Measurements from ENCODE around the gene HSDL2. TPM values are rescaled to one million over a fixed set of nuclear protein-coding genes. Genes with fewer than 3 reads are reported as not detected.
"Not testable (repeated sequence)": the region's sequence is repeated elsewhere in the genome, so short reads cannot be mapped to it uniquely, and the experiment has no call there.

The HSDL2 gene
- total and polyA plus RNA-seq, 4 donors = 27.6 to 42.0 (median 34.0) TPM

DNA sequence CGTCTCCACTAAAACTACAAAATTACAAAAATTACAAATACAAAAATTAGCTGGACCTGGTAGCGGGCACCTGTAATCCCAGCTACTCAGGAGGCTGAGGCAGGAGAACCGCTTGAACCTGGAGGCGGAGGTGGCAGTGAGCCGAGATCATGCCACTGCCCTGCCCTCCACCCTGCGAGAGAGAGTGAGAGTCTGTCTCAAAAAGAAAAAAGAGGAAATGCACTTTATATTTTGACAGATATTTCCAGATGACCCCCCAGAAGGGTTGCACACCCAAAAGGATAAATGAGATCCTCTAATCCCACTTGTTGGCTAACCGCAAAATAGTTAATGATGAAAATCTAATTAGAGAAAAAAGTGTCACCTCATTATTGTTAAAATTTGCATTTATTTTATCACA, 2.2 kb downstream of the HSDL2 start:
- Histone ChIP-seq H3K27ac (ENCODE audit: low read depth in 1 of 2, low read length in 2 of 2) (no peak overlapping the region), H3K4me3 (ENCODE audit: low read length in 2 of 2) (no peak overlapping the region), H3K4me1 (ENCODE audit: control insufficient read depth in 1 of 2, insufficient read depth in 2 of 2, low read length in 2 of 2) (peaks cover 2 to 3% of the 10 kb centered on the region in 2 donors), H3K36me3 (ENCODE audit: control insufficient read depth in 1 of 2, insufficient read depth in 2 of 2, low read length in 1 of 2) (no peaks in the 10 kb centered on the region), H3K27me3 (ENCODE audit: control insufficient read depth in 1 of 2, insufficient read depth in 2 of 2, low read length in 1 of 2) (no peaks in the 10 kb centered on the region), H3K9me3 (ENCODE audit: control insufficient read depth, low read length) (no peaks in the 10 kb centered on the region)
- DNase-seq (no peak), ATAC-seq (ENCODE audit: low FRiP score) (no peak)
- WGBS, 2 donors = 94 to 96% methylated on average over 7 of the region's 7 CpGs
- intact Hi-C loops (cut with DNase I) = loop anchor here in 1 of 2 donors (5.0 kb wide), 1 partner anchor 60 kb away; no protein-coding TSS in a partner anchor

DNA sequence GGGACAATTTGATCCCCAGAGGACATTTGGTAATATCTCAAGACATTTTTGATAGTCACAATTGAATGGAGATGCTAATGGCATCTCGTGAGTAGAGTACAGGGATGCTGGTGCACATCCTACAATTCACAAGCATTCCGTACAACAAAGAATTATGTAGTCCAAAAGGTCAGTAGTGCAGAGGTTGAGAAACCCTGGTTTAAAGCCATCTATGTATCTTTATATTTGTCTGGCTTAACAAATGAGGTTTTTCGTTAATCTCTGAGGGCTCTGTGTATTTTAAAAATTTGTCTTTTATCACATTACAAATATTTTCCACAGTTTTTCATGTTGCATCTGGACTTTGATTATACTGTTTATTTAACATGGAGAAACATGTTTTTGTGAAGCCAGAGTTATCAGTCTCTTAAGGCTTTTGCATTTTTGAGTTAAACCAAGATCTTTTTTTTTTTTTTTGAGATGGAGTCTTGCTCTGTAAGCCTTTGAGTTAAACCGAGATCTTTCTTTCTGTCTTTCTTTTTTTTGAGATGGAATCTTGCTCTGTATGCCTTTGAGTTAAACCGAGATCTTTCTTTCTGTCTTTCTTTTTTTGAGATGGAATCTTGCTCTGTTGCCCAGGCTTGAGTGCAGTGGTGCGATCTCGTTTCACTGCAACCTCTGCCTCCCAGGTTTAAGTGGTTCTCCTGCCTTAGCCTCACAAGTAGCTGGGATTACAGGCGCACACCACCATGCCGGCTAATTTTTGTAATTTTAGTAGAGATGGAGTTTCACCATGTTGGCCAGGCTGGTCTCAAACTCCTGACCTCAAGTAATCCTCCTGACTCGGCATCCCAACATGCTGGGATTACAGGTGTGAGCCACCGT, 2.8 kb downstream of the HSDL2 start:
- intact Hi-C loops (cut with DNase I) = loop anchor here in 1 of 2 donors (5.0 kb wide), 1 partner anchor 60 kb away; no protein-coding TSS in a partner anchor
- H3K4me3 ChIP-seq (ENCODE audit: low read length in 2 of 2) = no peak overlapping the region
- peaks cover 2 to 3% of the 10 kb centered on the region in 2 donors for H3K4me1 ChIP-seq (ENCODE audit: control insufficient read depth in 1 of 2, insufficient read depth in 2 of 2, low read length in 2 of 2)
- 52 to 59% methylated on average over 11 of the region's 11 CpGs for WGBS, 2 donors
- no peaks in the 10 kb centered on the region for H3K36me3 ChIP-seq (ENCODE audit: control insufficient read depth in 1 of 2, insufficient read depth in 2 of 2, low read length in 1 of 2)
- ATAC-seq (ENCODE audit: low FRiP score) (no peak), DNase-seq (no peak)
- H3K9me3 ChIP-seq (ENCODE audit: control insufficient read depth, low read length) = no peaks in the 10 kb centered on the region
- no peak overlapping the region for H3K27ac ChIP-seq (ENCODE audit: low read depth in 1 of 2, low read length in 2 of 2)
- H3K27me3 ChIP-seq (ENCODE audit: control insufficient read depth in 1 of 2, insufficient read depth in 2 of 2, low read length in 1 of 2) = no peaks in the 10 kb centered on the region

DNA sequence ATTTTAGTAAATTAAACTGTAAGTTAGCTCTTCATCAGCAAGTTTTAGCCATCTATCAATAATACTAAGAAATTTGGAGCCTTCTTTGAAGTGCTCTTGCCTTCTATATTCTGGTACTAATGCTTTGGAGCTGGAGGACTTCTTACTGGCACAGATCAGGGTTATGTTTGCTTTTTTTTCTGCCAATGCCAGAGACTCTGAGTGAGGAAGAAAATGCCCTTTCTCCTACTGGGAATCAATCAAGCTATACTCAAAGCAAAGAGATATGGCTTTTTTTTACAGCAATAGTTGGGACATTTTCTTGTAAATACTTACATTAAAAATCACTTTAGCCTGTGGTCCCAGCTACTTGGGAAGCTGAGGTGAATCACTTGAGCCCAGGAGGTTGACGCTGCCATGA, 4.3 kb downstream of the HSDL2 start:
- H3K27ac ChIP-seq (ENCODE audit: low read depth in 1 of 2, low read length in 2 of 2) = peak overlapping the region in 1 of 2 donors; percentile 22
- H3K36me3 ChIP-seq (ENCODE audit: control insufficient read depth in 1 of 2, insufficient read depth in 2 of 2, low read length in 1 of 2) = no peaks in the 10 kb centered on the region
- DNase-seq (no peak), ATAC-seq (ENCODE audit: low FRiP score) (no peak)
- H3K4me3 ChIP-seq (ENCODE audit: low read length in 2 of 2) = no peak overlapping the region
- 76 to 83% methylated on average over 1 of the region's 1 CpG for WGBS, 2 donors
- H3K9me3 ChIP-seq (ENCODE audit: control insufficient read depth, low read length) = no peaks in the 10 kb centered on the region
- no peaks in the 10 kb centered on the region for H3K27me3 ChIP-seq (ENCODE audit: control insufficient read depth in 1 of 2, insufficient read depth in 2 of 2, low read length in 1 of 2)
- peaks cover 2 to 3% of the 10 kb centered on the region in 2 donors for H3K4me1 ChIP-seq (ENCODE audit: control insufficient read depth in 1 of 2, insufficient read depth in 2 of 2, low read length in 2 of 2)
- intact Hi-C loops (cut with DNase I) = loop anchor here in 1 of 2 donors (5.0 kb wide), 1 partner anchor 58 kb away; no protein-coding TSS in a partner anchor

DNA sequence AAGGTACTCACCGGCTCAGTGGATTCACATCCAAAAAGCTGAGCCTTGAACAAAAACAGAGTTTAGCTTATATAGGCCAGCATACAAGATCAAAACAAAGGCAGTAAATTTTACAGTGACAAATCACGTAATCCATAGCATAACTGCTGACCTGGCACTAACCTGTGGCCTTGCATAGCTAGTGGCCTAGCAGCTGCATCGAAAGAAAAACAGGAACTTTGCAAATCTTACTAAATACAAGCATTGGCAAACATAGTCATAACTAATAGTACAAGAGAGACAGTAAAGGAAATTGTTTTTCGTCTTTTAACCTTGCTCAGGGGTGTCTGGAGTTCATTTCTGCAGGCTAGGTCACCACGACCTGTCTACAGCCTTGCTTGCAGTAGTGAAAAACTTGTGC, 4.8 kb downstream of the HSDL2 start:
- intact Hi-C loops (cut with DNase I) = loop anchor here in 1 of 2 donors (5.0 kb wide), 1 partner anchor 58 kb away; no protein-coding TSS in a partner anchor
- WGBS, 2 donors = 41 to 47% methylated on average over 5 of the region's 5 CpGs
- Histone ChIP-seq H3K4me3 (ENCODE audit: low read length in 2 of 2) (no peak overlapping the region), H3K27me3 (ENCODE audit: control insufficient read depth in 1 of 2, insufficient read depth in 2 of 2, low read length in 1 of 2) (no peaks in the 10 kb centered on the region), H3K36me3 (ENCODE audit: control insufficient read depth in 1 of 2, insufficient read depth in 2 of 2, low read length in 1 of 2) (no peaks in the 10 kb centered on the region), H3K27ac (ENCODE audit: low read depth in 1 of 2, low read length in 2 of 2) (peak overlapping the region in 1 of 2 donors; percentile 22), H3K9me3 (ENCODE audit: control insufficient read depth, low read length) (no peaks in the 10 kb centered on the region), H3K4me1 (ENCODE audit: control insufficient read depth in 1 of 2, insufficient read depth in 2 of 2, low read length in 2 of 2) (peaks cover 2 to 3% of the 10 kb centered on the region in 2 donors)
- DNase-seq (no peak), ATAC-seq (ENCODE audit: low FRiP score) (no peak)

DNA sequence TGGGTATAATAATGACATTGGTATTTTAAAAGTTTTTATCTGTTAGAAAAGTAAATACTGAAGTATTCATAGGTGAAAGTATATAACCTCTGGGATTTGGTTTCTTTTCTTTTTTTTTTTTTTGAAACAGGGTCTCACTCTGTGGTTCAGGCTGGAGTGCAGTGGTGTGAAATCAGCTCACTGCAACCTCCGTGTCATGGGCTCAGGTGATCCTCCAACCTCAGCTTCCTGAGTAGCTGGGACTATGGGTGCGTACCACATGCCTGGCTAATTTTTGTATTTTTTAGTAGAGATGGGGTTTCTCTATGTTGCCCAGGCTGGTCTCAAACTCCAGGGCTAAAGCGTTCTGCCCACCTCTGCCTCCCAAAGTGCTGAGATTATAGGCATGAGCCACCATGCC, 7.2 kb downstream of the HSDL2 start:
- WGBS, 2 donors = 93 to 96% methylated on average over 3 of the region's 3 CpGs
- intact Hi-C loops (cut with DNase I) = no loop called here

DNA sequence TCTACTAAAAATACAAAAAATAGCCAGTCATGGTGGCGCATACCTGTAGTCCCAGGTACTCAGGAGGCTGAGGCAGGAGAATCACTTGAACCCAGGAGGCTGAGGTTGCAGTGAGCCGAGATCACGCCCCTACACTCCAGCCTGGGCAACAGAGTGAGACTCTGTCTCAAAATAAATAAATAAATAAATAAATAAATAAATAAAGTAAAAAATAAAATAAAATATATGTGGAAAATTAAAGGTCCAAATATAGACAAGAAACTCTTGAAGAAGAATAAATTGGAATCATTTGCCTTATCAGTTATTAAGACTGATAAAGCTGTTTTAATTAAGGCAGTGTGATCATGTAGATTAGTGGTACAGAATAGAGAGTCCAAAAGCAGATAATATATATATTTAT, 10.0 kb downstream of the HSDL2 start:
- H3K9me3 ChIP-seq (ENCODE audit: control insufficient read depth, low read length); intact Hi-C loops (cut with DNase I); H3K36me3 ChIP-seq (ENCODE audit: control insufficient read depth in 1 of 2, insufficient read depth in 2 of 2, low read length in 1 of 2); H3K27me3 ChIP-seq (ENCODE audit: control insufficient read depth in 1 of 2, insufficient read depth in 2 of 2, low read length in 1 of 2); H3K4me3 ChIP-seq (ENCODE audit: low read length in 2 of 2); DNase-seq; H3K4me1 ChIP-seq (ENCODE audit: control insufficient read depth in 1 of 2, insufficient read depth in 2 of 2, low read length in 2 of 2); ATAC-seq (ENCODE audit: low FRiP score); H3K27ac ChIP-seq (ENCODE audit: low read depth in 1 of 2, low read length in 2 of 2): not testable (repeated sequence)
- 98 to 99% methylated on average over 3 of the region's 3 CpGs for WGBS, 2 donors

More for the DNA sequence above, 7.2 kb downstream of the HSDL2 start:
- Histone ChIP-seq H3K27ac (ENCODE audit: low read depth in 1 of 2, low read length in 2 of 2) (no peak overlapping the region), H3K4me1 (ENCODE audit: control insufficient read depth in 1 of 2, insufficient read depth in 2 of 2, low read length in 2 of 2) (peaks cover 0 to 2% of the 10 kb centered on the region in 2 donors), H3K9me3 (ENCODE audit: control insufficient read depth, low read length) (no peaks in the 10 kb centered on the region), H3K4me3 (ENCODE audit: low read length in 2 of 2) (no peak overlapping the region), H3K36me3 (ENCODE audit: control insufficient read depth in 1 of 2, insufficient read depth in 2 of 2, low read length in 1 of 2) (no peaks in the 10 kb centered on the region), H3K27me3 (ENCODE audit: control insufficient read depth in 1 of 2, insufficient read depth in 2 of 2, low read length in 1 of 2) (no peaks in the 10 kb centered on the region)
- no peak for DNase-seq
- no peak for ATAC-seq (ENCODE audit: low FRiP score)

DNA sequence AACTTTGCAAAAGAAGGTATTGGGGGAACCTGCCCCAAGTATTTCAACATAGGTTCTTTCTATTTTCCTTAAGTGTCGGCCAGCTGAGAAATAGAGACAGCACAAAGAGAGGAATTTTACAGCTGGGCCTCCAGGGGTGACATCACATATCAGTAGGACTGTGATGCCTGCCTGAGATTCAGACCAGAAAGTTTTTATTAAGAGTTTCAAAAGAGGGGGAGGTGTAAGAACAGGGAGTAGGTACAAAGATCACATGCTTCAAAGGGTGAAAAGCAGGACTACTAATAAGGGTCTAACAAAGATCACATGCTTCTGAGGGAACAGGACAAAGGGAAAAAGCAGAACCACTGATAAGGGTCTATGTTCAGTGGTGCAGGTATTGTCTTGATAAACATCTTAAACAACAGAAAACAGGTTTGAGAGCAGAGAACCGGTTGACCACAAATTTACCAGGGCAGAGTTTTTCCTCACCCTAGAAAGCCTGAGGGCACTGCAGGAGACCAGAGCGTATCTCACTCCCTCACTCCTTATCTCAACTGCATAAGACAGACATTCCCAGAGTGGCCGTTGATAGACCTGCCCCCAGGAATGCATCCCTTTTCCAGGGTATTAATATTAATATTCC, 12.1 kb downstream of the HSDL2 start:
- H3K4me3 ChIP-seq (ENCODE audit: low read length in 2 of 2); H3K27ac ChIP-seq (ENCODE audit: low read depth in 1 of 2, low read length in 2 of 2); intact Hi-C loops (cut with DNase I); DNase-seq; H3K4me1 ChIP-seq (ENCODE audit: control insufficient read depth in 1 of 2, insufficient read depth in 2 of 2, low read length in 2 of 2); H3K27me3 ChIP-seq (ENCODE audit: control insufficient read depth in 1 of 2, insufficient read depth in 2 of 2, low read length in 1 of 2); H3K36me3 ChIP-seq (ENCODE audit: control insufficient read depth in 1 of 2, insufficient read depth in 2 of 2, low read length in 1 of 2); H3K9me3 ChIP-seq (ENCODE audit: control insufficient read depth, low read length); ATAC-seq (ENCODE audit: low FRiP score): not testable (repeated sequence)
- WGBS, 2 donors = 87 to 91% methylated on average over 4 of the region's 4 CpGs

DNA sequence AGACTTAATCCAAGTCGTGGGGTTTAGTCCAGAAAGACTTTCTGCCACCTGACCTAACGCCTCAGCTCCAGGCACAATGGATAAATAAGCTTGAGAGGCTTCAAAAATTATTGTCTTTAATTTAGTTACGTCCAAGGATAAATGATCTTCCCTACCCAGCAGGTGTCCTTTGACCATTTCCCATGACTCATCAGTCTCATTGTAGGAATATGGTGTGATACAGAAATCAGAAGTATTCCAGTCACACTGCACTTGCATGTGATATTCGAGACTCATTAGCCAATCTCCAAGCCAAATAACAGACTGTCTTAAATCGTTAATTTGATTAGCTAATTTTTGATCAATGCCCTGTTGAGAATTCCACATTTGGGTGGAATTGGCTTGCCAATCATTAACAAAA, 13.2 kb downstream of the HSDL2 start:
- WGBS, 2 donors = 95 to 96% methylated on average over 5 of the region's 5 CpGs
- ATAC-seq (ENCODE audit: low FRiP score); H3K4me3 ChIP-seq (ENCODE audit: low read length in 2 of 2); intact Hi-C loops (cut with DNase I); DNase-seq; H3K4me1 ChIP-seq (ENCODE audit: control insufficient read depth in 1 of 2, insufficient read depth in 2 of 2, low read length in 2 of 2); H3K9me3 ChIP-seq (ENCODE audit: control insufficient read depth, low read length); H3K36me3 ChIP-seq (ENCODE audit: control insufficient read depth in 1 of 2, insufficient read depth in 2 of 2, low read length in 1 of 2); H3K27me3 ChIP-seq (ENCODE audit: control insufficient read depth in 1 of 2, insufficient read depth in 2 of 2, low read length in 1 of 2); H3K27ac ChIP-seq (ENCODE audit: low read depth in 1 of 2, low read length in 2 of 2): not testable (repeated sequence)

Measured in aorta (tissue), 5 donors.